Measurements from ENCODE around the gene PAPSS2.

GRCh38 chr10:87640043-87640442, 19.6 kb upstream of the PAPSS2 start:
- TF ChIP-seq ZNF274 (IDR thresholded peaks at IDR 0.05; ENCODE audit: low read depth, low read length) (no peak), CTCF (IDR thresholded peaks at IDR 0.05 in 2 of 3, conservative IDR thresholded peaks at IDR 0.05 in 1 of 3; ENCODE audit: borderline replicate concordance in 1 of 3, insufficient read depth in 1 of 3, low read depth in 2 of 3, low read length in 2 of 3) (no peak), EZH2 (IDR thresholded peaks at IDR 0.05) (no peak)
